SK-N-SH (cell line): Measurements from ENCODE around the gene ATPAF2. TPM values are rescaled to one million over a fixed set of nuclear protein-coding genes. Genes with fewer than 3 reads are reported as not detected.

Experiments
- CTCF ChIA-PET: fragments of 300-600, 350-600 bp; formaldehyde crosslinking; extraction: SDS; loops from one replicate; lab custom pipeline; 2021; lab: Yijun Ruan, JAX
- POLR2A ChIA-PET: fragments of 350-600 bp; sonication (Branson Sonifier 250); formaldehyde crosslinking; extraction: SDS; loops from one replicate; lab custom pipeline; 2020; ENCODE audit warnings: antibody characterized with exemption, inconsistent platforms; lab: Yijun Ruan, JAX
- DNase-seq: peaks from one replicate; pipeline ENCODE4 v3.0.0; 2012
- H2AFZ ChIP-seq: fragments of 200-600 bp; sonication (generic); 2 replicates; pipeline ENCODE4 v1.8.1; 2016; ENCODE audit warnings: antibody characterized with exemption, mild to moderate bottlenecking, low read depth
- H3F3A ChIP-seq: fragments of 200-600 bp; sonication (generic); replicated peaks from 2 replicates; pipeline ENCODE3; 2016; ENCODE audit warnings: antibody characterized with exemption, mild to moderate bottlenecking; ENCODE audit not compliant: insufficient read depth
- H3K27ac ChIP-seq, 2 experiments: fragments of 200-500 bp in 1 of 2; fragments of 200-600 bp in 1 of 2; sonication (Bioruptor generic) in 1 of 2; sonication (generic), shearing (Covaris generic) in 1 of 2; 2 replicates each; pipeline versions ENCODE4 v1.5.1 to v1.6.1; 2014 to 2016; ENCODE audit warnings: low read depth in 2 of 2, inconsistent platforms in 1 of 2, low read length in 1 of 2, mild to moderate bottlenecking in 1 of 2, mixed read lengths in 1 of 2
- H3K27me3 ChIP-seq: fragments of 200-600 bp; sonication (generic), shearing (Covaris generic); 2 replicates; pipeline ENCODE4 v1.6.1; 2016; ENCODE audit warnings: mixed run types; ENCODE audit not compliant: insufficient read depth
- H3K36me3 ChIP-seq, 2 experiments: fragments of 200-500 bp in 1 of 2; fragments of 200-600 bp in 1 of 2; sonication (Bioruptor generic) in 1 of 2; sonication (generic) in 1 of 2; replicated peaks in 1 of 2; 2 replicates each; pipeline versions ENCODE3 to v1.5.1; 2014 to 2016; ENCODE audit warnings: low read length in 1 of 2, mild to moderate bottlenecking in 1 of 2; ENCODE audit not compliant: insufficient read depth in 2 of 2, control insufficient read depth in 1 of 2
- H3K4me1 ChIP-seq, 2 experiments: fragments of 200-500 bp in 1 of 2; fragments of 200-600 bp in 1 of 2; sonication (Bioruptor generic) in 1 of 2; sonication (generic), shearing (Covaris generic) in 1 of 2; 2 replicates each; pipeline versions ENCODE4 v1.5.1 to v1.6.1; 2014 to 2016; ENCODE audit warnings: low read depth in 1 of 2, low read length in 1 of 2, mixed run types in 1 of 2; ENCODE audit not compliant: insufficient read depth in 2 of 2, control insufficient read depth in 1 of 2
- H3K4me2 ChIP-seq: fragments of 200-600 bp; sonication (generic), shearing (Covaris generic); 2 replicates; pipeline ENCODE4 v1.6.1; 2017; ENCODE audit warnings: mixed run types
- H3K4me3 ChIP-seq, 2 experiments: fragments of 200-500 bp in 1 of 2; fragments of 200-600 bp in 1 of 2; sonication (Bioruptor generic) in 1 of 2; sonication (generic), shearing (Covaris generic) in 1 of 2; 2 replicates each; pipeline versions ENCODE4 v1.5.1 to v1.8.1; 2014 to 2016; ENCODE audit warnings: low read depth in 2 of 2, inconsistent platforms in 1 of 2, low read length in 1 of 2, mild to moderate bottlenecking in 1 of 2, mixed read lengths in 1 of 2, moderate library complexity in 1 of 2
- H3K79me2 ChIP-seq: fragments of 200-600 bp; sonication (generic); 2 replicates; pipeline ENCODE4 v1.8.1; 2017; ENCODE audit warnings: mild to moderate bottlenecking; ENCODE audit not compliant: insufficient read depth
- H3K9ac ChIP-seq: fragments of 200-600 bp; sonication (generic); 2 replicates; pipeline ENCODE4 v1.6.1; 2017; ENCODE audit warnings: mixed run types
- H3K9me2 ChIP-seq: fragments of 200-600 bp; sonication (generic); 2 replicates; pipeline ENCODE4 v1.6.1; 2017; ENCODE audit warnings: mixed run types
- H3K9me3 ChIP-seq: fragments of 200-600 bp; sonication (generic); 2 replicates; pipeline ENCODE4 v1.6.1; 2017; ENCODE audit warnings: mixed run types, mild to moderate bottlenecking, moderate library complexity
- H4K20me1 ChIP-seq: fragments of 200-600 bp; sonication (generic); 2 replicates; pipeline ENCODE4 v1.6.1; 2017; ENCODE audit warnings: mild to moderate bottlenecking, mixed run types; ENCODE audit not compliant: insufficient read depth
- CHD2 ChIP-seq: fragments of 150-350 bp; IDR thresholded peaks from 2 replicates; pipeline ENCODE4 v1.6.1; 2018; ENCODE audit warnings: low read length; ENCODE audit not compliant: partially characterized antibody
- ELF1 ChIP-seq: IDR thresholded peaks from 2 replicates; pipeline ENCODE4 v1.4.0; 2012
- EZH2phosphoT487 ChIP-seq: fragments of 200-600 bp; sonication (generic); IDR thresholded peaks from 2 replicates; pipeline ENCODE4 v1.6.1; 2017; ENCODE audit warnings: low read depth, mixed run types, mild to moderate bottlenecking, antibody characterized with exemption, moderate library complexity, borderline replicate concordance
- FOXJ3 ChIP-seq: sonication (generic); formaldehyde crosslinking; IDR thresholded peaks from 2 replicates; pipeline ENCODE4 v1.5.1; 2020; ENCODE audit warnings: mild to moderate bottlenecking, missing genetic modification reagents
- FOXM1 ChIP-seq: IDR thresholded peaks from 2 replicates; pipeline ENCODE4 v1.4.0; 2012; ENCODE audit warnings: low read depth, mild to moderate bottlenecking
- GABPA ChIP-seq: IDR thresholded peaks from 2 replicates; pipeline ENCODE4 v1.4.0; 2012; ENCODE audit warnings: low read depth, mild to moderate bottlenecking
- MXI1 ChIP-seq: IDR thresholded peaks from 2 replicates; pipeline ENCODE4 v1.6.1; 2012; ENCODE audit warnings: mild to moderate bottlenecking, low read depth, low read length, improper control_type of control experiment
- RAD21 ChIP-seq: IDR thresholded peaks from 2 replicates; pipeline ENCODE4 v1.6.1; 2012; ENCODE audit warnings: mild to moderate bottlenecking, low read length
- RCOR1 ChIP-seq: fragments of 150-350 bp; IDR thresholded peaks from 2 replicates; pipeline ENCODE4 v1.6.1; 2017; ENCODE audit warnings: antibody characterized with exemption, low read length
- SMC3 ChIP-seq: IDR thresholded peaks from 2 replicates; pipeline ENCODE4 v1.6.1; 2012; ENCODE audit warnings: low read depth, low read length, improper control_type of control experiment
- TAF1 ChIP-seq: IDR thresholded peaks from 2 replicates; pipeline ENCODE4 v1.6.1; 2012; ENCODE audit warnings: low read depth, mild to moderate bottlenecking, low read length, moderate library complexity, borderline replicate concordance
- TCF12 ChIP-seq: IDR thresholded peaks from 2 replicates; pipeline ENCODE4 v1.4.0; 2012
- YY1 ChIP-seq: IDR thresholded peaks from 2 replicates; pipeline ENCODE4 v1.4.0; 2012; ENCODE audit warnings: low read depth, mild to moderate bottlenecking
- WGBS: methylation state at CpG from one replicate; pipeline ENCODE4 v1.1.6; 2017; ENCODE audit warnings: low lambda C conversion rate; 5-methylcytosine and 5-hydroxymethylcytosine counted together
- polyA plus RNA-seq, 3 experiments: library from polyadenylated mRNA; depleted of rRNA; stranded (reverse); fragments of >200 nt; gene quantifications; 2 replicates each; pipeline ENCODE4 v1.2.3, GENCODE V29; 2012
- TF ChIP-seq, protein P1 (sequence below): IDR thresholded peaks from 2 replicates; pipeline ENCODE4 v1.4.0; 2012; ENCODE audit warnings: low read depth, borderline replicate concordance
- TF ChIP-seq, protein P2 (sequence below): fragments of 150-350 bp; IDR thresholded peaks from 2 replicates; pipeline ENCODE4 v1.6.1; 2017; ENCODE audit warnings: antibody characterized with exemption, low read length, low read depth, borderline replicate concordance
- TF ChIP-seq, protein P3 (sequence below): IDR thresholded peaks from 2 replicates; pipeline ENCODE4 v1.6.1; 2012; ENCODE audit warnings: mild to moderate bottlenecking, low read depth, low read length, moderate library complexity
- TF ChIP-seq, protein P4 (sequence below): fragments of 200-600 bp; sonication (generic); IDR thresholded peaks from 2 replicates; pipeline ENCODE4 v1.6.1; 2017; ENCODE audit warnings: antibody characterized with exemption, mild to moderate bottlenecking, moderate library complexity
- TF ChIP-seq, protein P5 (sequence below): fragments of 150-350 bp; IDR thresholded peaks from 2 replicates; pipeline ENCODE4 v1.6.1; 2016; ENCODE audit warnings: mild to moderate bottlenecking, low read depth, low read length

Gene ATPAF2
- polyA plus RNA-seq, 1 of the 3 experiments (the other 2 are of a cell fraction): 20.8 TPM

DNA sequence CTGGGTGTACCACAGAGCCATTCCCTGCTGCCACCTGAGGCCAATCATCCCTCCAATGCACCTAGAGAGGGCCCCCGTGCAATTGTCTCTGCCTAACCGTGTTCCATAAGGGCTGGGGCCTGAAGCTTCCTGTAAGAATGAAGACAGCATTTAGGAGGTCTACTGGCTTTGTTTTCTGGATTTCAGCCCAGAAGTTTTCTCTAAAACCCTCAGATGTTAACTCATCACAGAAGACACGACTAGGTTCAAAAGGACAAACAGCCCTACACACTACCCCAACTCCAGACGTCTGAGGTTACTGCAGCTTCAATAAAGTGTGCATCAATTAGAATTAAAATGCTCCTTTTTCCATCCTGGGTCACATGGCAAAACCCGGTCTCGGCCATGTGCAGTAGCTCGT lies 38.0 kb upstream of the ATPAF2 start:
- TF ChIP-seq SMC3 (no peak), CHD2 (no peak), GABPA (no peak), FOXJ3 (no peak), FOXM1 (no peak), TCF12 (no peak), TAF1 (no peak), YY1 (no peak), ELF1 (no peak), MXI1 (no peak), RAD21 (no peak), EZH2phosphoT487 (no peak), RCOR1 (no peak)
- TF ChIP-seq, protein P1, sequence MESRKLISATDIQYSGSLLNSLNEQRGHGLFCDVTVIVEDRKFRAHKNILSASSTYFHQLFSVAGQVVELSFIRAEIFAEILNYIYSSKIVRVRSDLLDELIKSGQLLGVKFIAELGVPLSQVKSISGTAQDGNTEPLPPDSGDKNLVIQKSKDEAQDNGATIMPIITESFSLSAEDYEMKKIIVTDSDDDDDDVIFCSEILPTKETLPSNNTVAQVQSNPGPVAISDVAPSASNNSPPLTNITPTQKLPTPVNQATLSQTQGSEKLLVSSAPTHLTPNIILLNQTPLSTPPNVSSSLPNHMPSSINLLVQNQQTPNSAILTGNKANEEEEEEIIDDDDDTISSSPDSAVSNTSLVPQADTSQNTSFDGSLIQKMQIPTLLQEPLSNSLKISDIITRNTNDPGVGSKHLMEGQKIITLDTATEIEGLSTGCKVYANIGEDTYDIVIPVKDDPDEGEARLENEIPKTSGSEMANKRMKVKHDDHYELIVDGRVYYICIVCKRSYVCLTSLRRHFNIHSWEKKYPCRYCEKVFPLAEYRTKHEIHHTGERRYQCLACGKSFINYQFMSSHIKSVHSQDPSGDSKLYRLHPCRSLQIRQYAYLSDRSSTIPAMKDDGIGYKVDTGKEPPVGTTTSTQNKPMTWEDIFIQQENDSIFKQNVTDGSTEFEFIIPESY: no peak
- TF ChIP-seq, protein P2, sequence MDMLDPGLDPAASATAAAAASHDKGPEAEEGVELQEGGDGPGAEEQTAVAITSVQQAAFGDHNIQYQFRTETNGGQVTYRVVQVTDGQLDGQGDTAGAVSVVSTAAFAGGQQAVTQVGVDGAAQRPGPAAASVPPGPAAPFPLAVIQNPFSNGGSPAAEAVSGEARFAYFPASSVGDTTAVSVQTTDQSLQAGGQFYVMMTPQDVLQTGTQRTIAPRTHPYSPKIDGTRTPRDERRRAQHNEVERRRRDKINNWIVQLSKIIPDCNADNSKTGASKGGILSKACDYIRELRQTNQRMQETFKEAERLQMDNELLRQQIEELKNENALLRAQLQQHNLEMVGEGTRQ: no peak
- TF ChIP-seq, protein P3, sequence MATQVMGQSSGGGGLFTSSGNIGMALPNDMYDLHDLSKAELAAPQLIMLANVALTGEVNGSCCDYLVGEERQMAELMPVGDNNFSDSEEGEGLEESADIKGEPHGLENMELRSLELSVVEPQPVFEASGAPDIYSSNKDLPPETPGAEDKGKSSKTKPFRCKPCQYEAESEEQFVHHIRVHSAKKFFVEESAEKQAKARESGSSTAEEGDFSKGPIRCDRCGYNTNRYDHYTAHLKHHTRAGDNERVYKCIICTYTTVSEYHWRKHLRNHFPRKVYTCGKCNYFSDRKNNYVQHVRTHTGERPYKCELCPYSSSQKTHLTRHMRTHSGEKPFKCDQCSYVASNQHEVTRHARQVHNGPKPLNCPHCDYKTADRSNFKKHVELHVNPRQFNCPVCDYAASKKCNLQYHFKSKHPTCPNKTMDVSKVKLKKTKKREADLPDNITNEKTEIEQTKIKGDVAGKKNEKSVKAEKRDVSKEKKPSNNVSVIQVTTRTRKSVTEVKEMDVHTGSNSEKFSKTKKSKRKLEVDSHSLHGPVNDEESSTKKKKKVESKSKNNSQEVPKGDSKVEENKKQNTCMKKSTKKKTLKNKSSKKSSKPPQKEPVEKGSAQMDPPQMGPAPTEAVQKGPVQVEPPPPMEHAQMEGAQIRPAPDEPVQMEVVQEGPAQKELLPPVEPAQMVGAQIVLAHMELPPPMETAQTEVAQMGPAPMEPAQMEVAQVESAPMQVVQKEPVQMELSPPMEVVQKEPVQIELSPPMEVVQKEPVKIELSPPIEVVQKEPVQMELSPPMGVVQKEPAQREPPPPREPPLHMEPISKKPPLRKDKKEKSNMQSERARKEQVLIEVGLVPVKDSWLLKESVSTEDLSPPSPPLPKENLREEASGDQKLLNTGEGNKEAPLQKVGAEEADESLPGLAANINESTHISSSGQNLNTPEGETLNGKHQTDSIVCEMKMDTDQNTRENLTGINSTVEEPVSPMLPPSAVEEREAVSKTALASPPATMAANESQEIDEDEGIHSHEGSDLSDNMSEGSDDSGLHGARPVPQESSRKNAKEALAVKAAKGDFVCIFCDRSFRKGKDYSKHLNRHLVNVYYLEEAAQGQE: no peak
- TF ChIP-seq, protein P4, sequence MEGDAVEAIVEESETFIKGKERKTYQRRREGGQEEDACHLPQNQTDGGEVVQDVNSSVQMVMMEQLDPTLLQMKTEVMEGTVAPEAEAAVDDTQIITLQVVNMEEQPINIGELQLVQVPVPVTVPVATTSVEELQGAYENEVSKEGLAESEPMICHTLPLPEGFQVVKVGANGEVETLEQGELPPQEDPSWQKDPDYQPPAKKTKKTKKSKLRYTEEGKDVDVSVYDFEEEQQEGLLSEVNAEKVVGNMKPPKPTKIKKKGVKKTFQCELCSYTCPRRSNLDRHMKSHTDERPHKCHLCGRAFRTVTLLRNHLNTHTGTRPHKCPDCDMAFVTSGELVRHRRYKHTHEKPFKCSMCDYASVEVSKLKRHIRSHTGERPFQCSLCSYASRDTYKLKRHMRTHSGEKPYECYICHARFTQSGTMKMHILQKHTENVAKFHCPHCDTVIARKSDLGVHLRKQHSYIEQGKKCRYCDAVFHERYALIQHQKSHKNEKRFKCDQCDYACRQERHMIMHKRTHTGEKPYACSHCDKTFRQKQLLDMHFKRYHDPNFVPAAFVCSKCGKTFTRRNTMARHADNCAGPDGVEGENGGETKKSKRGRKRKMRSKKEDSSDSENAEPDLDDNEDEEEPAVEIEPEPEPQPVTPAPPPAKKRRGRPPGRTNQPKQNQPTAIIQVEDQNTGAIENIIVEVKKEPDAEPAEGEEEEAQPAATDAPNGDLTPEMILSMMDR: no peak
- TF ChIP-seq, protein P5, sequence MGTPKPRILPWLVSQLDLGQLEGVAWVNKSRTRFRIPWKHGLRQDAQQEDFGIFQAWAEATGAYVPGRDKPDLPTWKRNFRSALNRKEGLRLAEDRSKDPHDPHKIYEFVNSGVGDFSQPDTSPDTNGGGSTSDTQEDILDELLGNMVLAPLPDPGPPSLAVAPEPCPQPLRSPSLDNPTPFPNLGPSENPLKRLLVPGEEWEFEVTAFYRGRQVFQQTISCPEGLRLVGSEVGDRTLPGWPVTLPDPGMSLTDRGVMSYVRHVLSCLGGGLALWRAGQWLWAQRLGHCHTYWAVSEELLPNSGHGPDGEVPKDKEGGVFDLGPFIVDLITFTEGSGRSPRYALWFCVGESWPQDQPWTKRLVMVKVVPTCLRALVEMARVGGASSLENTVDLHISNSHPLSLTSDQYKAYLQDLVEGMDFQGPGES: no peak
- Histone ChIP-seq H3K4me3 (no peak overlapping the region), H3K27ac (no peak overlapping the region), H3K79me2 (no peaks in the 10 kb centered on the region), H3K4me1 (peaks cover 0 to 2% of the 10 kb centered on the region in 2 experiments; a peak in 1 of 4 replicates), H3K4me2 (no peak overlapping the region), H3K9ac (no peak overlapping the region), H3K9me3 (no peaks in the 10 kb centered on the region), H3K27me3 (no peaks in the 10 kb centered on the region), H3K9me2 (no peaks in the 10 kb centered on the region), H3F3A (peaks cover 3% of the 10 kb centered on the region), H3K36me3 (no peaks in the 10 kb centered on the region), H4K20me1 (no peaks in the 10 kb centered on the region), H2AFZ (no peak overlapping the region)
- DNase-seq: no peak
- 61% methylated on average over 7 of the region's 7 CpGs for WGBS
- CTCF ChIA-PET: no interaction called here
- POLR2A ChIA-PET: no interaction called here
